AG04450 (cell line): ENCODE data around the gene SRPK2. TPM values are rescaled to one million over a fixed set of nuclear protein-coding genes. Genes with fewer than 3 reads are reported as not detected.

ENCODE experiments used
- CTCF ChIA-PET: fragments of 300-600, 350-600 bp; formaldehyde crosslinking; extraction: SDS; loops from one replicate; lab custom pipeline; 2022; ENCODE audit warnings: antibody characterized with exemption, inconsistent platforms; lab: Charles Lee
- POLR2A ChIA-PET: fragments of 350-600 bp; formaldehyde crosslinking; extraction: SDS; loops from one replicate; lab custom pipeline; 2021; ENCODE audit warnings: antibody characterized with exemption, inconsistent platforms; lab: Yijun Ruan, JAX
- DNase-seq: peaks from one replicate; pipeline ENCODE4 v3.0.0-alpha.2; 2011; ENCODE audit warnings: low read depth, low spot score
- H3K27ac ChIP-seq: one replicate; pipeline ENCODE4 v1.5.1; 2012; ENCODE audit warnings: low read depth, low read length, control low read depth
- H3K27me3 ChIP-seq: one replicate; pipeline ENCODE4 v1.6.0; 2012; ENCODE audit warnings: low read length; ENCODE audit not compliant: control insufficient read depth, insufficient read depth
- H3K4me3 ChIP-seq: 2 replicates; pipeline ENCODE4 v1.5.1; 2011; ENCODE audit warnings: mild to moderate bottlenecking, low read depth, low read length, control low read depth
- H3K9me3 ChIP-seq: 2 replicates; pipeline ENCODE4 v1.5.1; 2012; ENCODE audit warnings: low read length; ENCODE audit not compliant: control insufficient read depth, insufficient read depth
- polyA plus RNA-seq: library from polyadenylated mRNA; depleted of rRNA; stranded (reverse); fragments of >200 nt; gene quantifications from 2 replicates; pipeline ENCODE4 v1.2.3, GENCODE V29; 2011
- TF ChIP-seq, protein P1 (sequence below): IDR thresholded peaks from 2 replicates; pipeline ENCODE4 v1.5.1; 2011; ENCODE audit warnings: low read depth, low read length, control low read depth, inconsistent platforms

The SRPK2 gene
- polyA plus RNA-seq, 1 experiment: 22.4 TPM

DNA sequence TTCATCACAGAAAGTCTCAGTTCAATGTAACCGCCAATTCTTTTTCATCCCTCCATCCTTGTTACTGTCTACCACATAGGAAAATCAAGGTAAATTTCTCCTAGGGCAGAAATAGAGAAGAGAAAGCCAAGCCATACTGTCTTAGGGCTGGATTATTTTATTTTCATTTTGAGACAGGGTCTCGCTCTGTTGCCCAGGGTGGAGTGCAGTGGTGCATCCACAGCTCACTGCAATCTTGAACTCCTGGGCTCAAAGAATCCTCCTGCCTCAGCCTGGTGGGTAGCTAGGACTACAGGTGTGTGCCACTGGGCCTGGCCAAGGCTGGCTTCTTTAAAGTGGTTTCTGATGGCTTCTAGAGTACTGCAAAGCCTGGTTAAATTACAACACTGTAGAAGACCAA is 181.7 kb downstream of the SRPK2 start:
- CTCF ChIA-PET: no interaction called here
- no peak overlapping the region for H3K27ac ChIP-seq
- POLR2A ChIA-PET: no interaction called here

DNA sequence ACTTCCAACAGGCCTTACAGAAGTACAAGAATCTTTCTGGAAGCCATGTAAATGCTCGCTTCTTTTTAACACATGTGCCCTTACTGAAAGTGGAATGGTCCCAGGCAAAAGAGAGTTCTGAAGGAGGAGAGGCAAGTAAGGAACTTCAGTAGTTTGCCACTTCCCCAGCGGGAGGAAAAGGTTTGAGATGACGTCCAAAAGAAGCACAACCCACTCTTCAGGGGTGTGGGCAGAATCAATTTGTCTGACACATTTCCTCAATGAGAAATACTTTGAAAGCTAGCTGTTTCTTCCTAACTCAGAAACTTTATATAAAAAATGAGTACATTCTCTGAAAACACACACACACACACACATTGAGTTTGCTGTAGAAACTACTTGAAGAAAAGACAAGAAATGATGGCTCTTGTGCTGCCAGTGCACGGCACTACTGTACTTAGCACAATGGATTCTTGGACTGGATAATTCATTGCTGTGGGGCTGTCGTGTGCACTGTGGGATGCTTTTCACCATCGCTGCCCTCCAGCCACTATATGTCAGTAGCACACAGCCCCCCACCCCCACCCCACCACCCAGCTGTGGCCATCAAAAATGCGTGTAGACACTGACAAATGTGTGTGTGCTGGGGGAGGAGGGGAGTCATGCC is 183.0 kb downstream of the SRPK2 start:
- no peaks in the 10 kb centered on the region for H3K27me3 ChIP-seq
- CTCF ChIA-PET: no interaction called here
- H3K4me3 ChIP-seq: no peak overlapping the region
- H3K27ac ChIP-seq: no peak overlapping the region
- no peak for DNase-seq
- POLR2A ChIA-PET: no interaction called here
- H3K9me3 ChIP-seq: no peaks in the 10 kb centered on the region
- TF ChIP-seq, protein P1, sequence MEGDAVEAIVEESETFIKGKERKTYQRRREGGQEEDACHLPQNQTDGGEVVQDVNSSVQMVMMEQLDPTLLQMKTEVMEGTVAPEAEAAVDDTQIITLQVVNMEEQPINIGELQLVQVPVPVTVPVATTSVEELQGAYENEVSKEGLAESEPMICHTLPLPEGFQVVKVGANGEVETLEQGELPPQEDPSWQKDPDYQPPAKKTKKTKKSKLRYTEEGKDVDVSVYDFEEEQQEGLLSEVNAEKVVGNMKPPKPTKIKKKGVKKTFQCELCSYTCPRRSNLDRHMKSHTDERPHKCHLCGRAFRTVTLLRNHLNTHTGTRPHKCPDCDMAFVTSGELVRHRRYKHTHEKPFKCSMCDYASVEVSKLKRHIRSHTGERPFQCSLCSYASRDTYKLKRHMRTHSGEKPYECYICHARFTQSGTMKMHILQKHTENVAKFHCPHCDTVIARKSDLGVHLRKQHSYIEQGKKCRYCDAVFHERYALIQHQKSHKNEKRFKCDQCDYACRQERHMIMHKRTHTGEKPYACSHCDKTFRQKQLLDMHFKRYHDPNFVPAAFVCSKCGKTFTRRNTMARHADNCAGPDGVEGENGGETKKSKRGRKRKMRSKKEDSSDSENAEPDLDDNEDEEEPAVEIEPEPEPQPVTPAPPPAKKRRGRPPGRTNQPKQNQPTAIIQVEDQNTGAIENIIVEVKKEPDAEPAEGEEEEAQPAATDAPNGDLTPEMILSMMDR: no peak

More for the DNA sequence above, 181.7 kb downstream of the SRPK2 start:
- H3K4me3 ChIP-seq: no peak overlapping the region
- H3K27me3 ChIP-seq: no peaks in the 10 kb centered on the region
- DNase-seq: no peak
- no peaks in the 10 kb centered on the region for H3K9me3 ChIP-seq
- TF ChIP-seq, protein P1: no peak

DNA sequence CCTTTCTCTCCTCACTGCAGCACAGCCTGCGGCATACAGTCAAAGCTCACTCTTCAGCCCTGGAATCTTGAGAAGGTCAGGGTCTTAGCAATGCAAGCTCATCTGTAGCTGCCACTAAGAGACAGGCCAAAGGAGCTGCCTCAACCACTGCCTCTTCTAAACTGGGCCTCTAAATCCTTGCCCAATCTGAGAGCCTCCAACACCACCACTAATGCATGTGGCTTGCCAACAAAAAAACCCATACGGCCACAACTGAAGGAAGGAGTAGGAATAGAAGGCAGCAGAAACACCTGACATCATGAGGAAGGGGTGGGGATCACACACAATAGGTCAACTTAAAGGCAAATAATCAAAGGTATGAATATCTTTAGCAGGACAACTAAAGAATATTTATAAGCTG is 183.8 kb downstream of the SRPK2 start:
- TF ChIP-seq, protein P1: no peak
- POLR2A ChIA-PET: no interaction called here
- Histone ChIP-seq H3K9me3 (no peaks in the 10 kb centered on the region), H3K27ac (no peak overlapping the region), H3K4me3 (no peak overlapping the region), H3K27me3 (no peaks in the 10 kb centered on the region)
- CTCF ChIA-PET: no interaction called here
- DNase-seq: no peak

DNA sequence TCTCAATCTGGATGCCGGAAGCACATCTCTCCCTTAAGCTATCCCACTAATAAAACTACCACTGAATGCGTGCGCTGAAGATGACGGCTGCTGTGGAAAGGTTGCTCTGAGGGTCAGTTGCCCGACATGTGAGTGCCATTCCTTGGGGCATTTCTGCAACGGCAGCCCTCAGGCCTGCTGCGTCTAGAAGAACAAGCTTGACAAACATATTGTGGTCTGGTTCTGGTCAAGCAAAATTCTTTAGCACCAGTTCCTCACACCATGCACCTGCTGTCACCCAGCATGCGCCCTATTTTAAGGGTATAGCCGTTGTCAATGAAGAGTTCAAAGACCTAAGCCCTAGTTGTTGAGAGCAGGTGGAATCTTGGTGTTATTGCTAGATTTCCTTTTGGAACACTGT is 184.2 kb downstream of the SRPK2 start:
- ChIA-PET POLR2A (no interaction called here), CTCF (interaction anchor here (1.1 kb wide), 1 partner anchor 197 kb away, joined by 3 read pairs; no protein-coding TSS in a partner anchor)
- TF ChIP-seq, protein P1: no peak
- Histone ChIP-seq H3K4me3 (no peak overlapping the region), H3K27ac (no peak overlapping the region), H3K9me3 (no peaks in the 10 kb centered on the region), H3K27me3 (no peaks in the 10 kb centered on the region)
- DNase-seq: no peak

DNA sequence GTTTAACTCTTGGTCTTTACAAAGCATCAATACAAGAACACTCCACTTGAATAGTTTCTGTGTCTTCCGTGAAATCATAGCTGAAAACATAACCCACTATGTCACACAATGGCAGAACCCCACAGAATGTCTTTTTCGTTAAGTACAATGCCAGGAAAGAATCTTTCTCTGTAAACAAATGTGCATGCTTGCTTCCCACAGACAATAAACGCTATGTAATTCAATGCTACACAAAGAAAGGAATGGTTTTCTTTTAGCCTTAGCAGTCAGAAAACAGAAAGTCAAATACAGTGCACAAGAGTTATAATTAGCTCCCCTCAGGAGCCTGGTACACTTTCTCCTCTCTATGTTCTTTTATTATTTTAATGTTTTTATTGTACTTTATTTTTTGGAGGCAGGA is 186.1 kb downstream of the SRPK2 start:
- no peak for DNase-seq
- Histone ChIP-seq H3K4me3 (no peak overlapping the region), H3K27me3 (no peaks in the 10 kb centered on the region), H3K27ac (no peak overlapping the region), H3K9me3 (no peaks in the 10 kb centered on the region)
- ChIA-PET CTCF (no interaction called here), POLR2A (no interaction called here)
- TF ChIP-seq, protein P1: no peak
